NCI-H2171 (cell line): ENCODE results near the gene LAMA2.
"Not testable (repeated sequence)": the region's sequence is repeated elsewhere in the genome, so short reads cannot be mapped to it uniquely, and the experiment has no call there.

ENCODE experiments used
- DNase-seq: peaks from one replicate; lab custom pipeline; 2025; lab: John Stamatoyannopoulos, UW

LAMA2 gene

DNA sequence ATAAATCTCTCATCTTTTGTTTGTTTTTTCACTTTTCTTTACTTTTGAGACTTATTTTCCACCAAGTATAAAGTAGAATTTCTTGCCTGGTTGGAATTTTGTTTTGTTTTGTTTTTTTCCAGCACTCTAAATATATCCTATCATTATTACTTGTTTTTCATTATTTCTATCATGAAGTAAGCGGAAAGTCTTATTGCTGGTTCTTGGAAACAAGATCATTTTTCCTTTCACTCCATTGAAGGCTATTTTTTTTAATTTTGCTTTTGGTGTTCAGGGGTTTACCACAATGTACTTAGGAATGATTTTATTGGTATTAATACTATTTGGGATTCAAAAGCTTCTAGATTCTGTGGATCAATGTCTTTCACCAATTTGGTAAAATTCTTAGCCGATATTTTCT is 190.1 kb downstream of the LAMA2 start:
- DNase-seq, result no peak

DNA sequence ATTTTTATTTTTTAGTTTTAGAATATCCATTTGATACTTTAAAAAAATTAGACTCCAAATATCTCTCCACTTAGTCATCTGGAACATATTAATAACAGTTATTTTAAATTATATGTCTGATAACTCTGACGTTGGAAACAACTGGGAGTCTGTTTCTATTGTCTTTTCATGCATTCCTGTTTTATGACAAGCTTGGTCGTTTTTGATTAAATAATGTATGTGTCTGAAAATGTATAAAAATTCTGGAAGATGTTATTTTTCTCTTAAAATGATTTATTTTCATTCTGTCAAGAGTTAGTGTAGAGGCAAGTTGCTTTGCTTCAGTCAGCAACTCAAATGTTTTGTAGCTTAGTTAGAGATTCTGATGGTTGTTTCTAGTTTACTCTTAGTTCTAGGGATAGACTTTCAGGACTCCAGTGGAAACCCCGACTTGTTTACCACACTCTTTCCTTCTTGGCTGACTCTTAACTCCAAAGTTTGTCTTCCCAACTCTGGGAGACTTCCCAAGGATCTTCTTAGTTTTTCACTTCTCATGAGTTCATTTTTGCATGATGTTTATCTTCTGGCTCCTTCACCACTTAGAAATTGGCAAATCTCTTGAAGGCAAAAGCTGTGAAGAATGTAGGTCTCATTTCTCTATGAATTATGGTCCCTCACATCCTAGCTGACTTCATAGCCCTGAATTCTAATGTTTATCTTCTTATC is 190.9 kb downstream of the LAMA2 start:
- no peak for DNase-seq

DNA sequence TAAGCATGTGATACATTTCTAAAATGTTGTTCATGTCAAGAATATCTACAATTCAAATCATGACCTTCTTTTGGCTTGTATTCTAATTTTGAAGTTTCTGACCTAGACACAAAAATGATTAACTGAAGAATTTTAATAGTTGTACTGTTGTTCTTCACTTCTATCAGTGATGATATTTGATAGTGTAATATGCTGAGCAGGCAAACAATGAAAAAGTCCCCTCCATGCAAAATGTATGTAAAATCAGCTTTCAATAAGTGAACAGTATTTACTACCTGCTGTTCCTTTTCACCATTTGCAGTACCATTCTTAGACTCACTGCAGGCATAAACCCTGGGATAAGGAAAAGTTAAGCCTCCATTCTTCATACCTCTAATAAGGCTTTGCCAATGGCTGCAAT is 201.5 kb downstream of the LAMA2 start:
- no peak for DNase-seq

DNA sequence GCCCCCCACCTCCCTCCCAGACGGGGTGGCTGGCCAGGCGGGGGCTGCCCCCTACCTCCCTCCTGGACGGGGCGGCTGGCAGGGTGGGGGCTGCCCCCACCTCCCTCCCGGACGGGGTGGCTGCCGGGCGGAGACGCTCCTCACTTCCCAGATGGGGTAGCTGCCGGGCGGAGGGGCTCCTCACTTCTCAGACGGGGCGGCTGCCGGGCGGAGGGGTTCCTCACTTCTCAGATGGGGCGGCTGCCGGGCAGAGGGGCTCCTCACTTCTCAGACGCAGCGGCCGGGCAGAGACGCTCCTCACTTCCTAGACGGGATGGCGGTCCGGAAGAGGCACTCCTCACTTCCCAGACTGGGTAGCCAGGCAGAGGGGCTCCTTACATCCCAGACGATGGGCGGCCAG is 205.5 kb downstream of the LAMA2 start:
- DNase-seq, result not testable (repeated sequence)

- DNase-seq, result no peak
Observed at GRCh38 chr6:129089357-129089756, 206.4 kb downstream of the LAMA2 start.

- no peak for DNase-seq
Observed at GRCh38 chr6:129094147-129094546, 211.2 kb downstream of the LAMA2 start.

DNA sequence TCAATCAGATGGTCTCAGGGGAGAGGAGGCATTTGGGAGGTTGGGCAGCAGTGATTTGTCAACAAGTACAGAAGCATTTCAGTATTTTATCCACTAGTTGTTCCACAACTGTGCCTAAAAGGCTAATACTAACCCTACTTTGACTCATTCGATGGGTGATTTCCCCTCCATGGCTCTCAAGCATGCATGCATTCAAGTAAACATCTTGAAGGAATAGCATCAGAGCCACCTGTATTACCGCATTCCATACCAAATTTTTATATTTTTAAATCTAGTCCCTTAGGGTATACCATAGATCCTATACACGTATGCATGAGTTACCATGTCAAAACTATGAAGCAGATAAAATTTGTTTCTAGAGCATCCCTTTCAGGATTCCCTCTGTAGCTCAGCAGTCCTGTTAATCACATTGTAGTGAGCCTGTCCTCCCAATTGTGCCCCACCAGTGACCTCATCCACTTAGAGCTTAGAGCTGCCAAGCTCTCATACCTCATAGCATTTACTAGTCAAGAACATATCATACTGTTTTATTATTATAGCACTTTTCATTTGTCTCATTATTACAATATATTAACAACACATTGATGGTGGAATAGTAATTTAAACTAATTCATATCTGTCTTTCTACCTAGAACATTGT is 213.8 kb downstream of the LAMA2 start:
- no peak for DNase-seq

GRCh38 chr6:129098061-129098553 is 215.2 kb downstream of the LAMA2 start:
- DNase-seq, result no peak

GRCh38 chr6:129099696-129100095 is 216.8 kb downstream of the LAMA2 start:
- no peak for DNase-seq

DNA sequence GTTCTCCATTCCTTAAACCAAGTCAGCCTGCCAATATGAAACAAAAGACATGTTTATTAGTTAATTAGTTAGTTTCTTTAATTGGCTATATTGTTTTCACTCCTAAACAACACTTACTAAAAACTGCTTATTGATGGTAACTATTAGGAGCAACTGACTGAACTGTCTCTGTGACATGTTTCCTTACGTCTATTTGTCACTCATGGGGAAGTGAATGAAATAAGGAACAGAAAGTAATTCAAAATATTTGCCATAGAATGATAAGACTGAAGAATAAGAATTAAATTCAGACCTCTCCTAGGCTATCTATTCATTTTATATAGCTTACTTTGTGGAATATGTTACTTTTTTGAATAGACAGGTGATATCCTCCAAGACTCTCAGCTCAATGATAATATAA is 217.2 kb downstream of the LAMA2 start:
- no peak for DNase-seq

GRCh38 chr6:129102741-129103140 is 219.8 kb downstream of the LAMA2 start:
- DNase-seq, result no peak

DNA sequence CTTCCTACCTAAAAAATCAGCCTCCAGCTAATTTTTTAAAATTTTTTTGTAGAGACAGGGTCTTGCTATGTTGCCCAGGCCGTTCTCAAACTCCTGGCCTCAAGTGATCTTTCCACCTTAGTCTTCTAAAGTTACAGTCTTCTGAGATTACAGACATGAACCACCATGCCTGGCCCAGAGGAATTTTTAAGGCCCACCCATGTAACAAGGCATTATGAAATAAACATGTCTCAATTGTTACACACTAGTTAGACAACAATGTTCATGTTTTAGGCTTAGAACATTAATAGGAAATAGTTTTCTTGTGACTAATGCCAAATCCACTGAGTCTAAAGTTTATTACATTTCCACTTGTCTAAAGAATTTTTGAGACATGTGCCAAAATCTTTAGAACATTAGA is 221.2 kb downstream of the LAMA2 start:
- DNase-seq, result no peak

GRCh38 chr6:129104560-129104959 is 221.6 kb downstream of the LAMA2 start:
- DNase-seq, result no peak

DNA sequence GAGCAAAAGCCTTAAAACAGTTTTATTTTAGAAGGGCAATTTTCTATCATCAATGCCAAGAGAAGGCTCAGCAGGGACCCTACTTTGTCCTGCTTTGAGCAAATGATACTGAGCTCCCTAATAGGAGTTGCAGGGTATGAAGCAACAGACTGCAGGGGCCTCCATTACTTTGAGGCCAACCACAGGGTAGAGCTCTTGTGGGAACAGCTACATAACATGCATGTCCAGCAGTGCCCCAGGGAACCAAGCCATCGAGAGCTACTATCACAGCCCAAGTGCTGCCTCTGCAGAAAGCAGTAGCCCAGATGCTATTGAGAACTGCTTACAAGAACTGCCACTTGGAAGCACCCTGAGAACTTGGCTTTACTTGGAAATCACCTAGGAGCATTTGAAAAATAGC is 222.1 kb downstream of the LAMA2 start:
- no peak for DNase-seq

GRCh38 chr6:129105793-129106192 is 222.9 kb downstream of the LAMA2 start:
- no peak for DNase-seq

GRCh38 chr6:129108337-129108736 is 225.4 kb downstream of the LAMA2 start:
- DNase-seq, result no peak

DNA sequence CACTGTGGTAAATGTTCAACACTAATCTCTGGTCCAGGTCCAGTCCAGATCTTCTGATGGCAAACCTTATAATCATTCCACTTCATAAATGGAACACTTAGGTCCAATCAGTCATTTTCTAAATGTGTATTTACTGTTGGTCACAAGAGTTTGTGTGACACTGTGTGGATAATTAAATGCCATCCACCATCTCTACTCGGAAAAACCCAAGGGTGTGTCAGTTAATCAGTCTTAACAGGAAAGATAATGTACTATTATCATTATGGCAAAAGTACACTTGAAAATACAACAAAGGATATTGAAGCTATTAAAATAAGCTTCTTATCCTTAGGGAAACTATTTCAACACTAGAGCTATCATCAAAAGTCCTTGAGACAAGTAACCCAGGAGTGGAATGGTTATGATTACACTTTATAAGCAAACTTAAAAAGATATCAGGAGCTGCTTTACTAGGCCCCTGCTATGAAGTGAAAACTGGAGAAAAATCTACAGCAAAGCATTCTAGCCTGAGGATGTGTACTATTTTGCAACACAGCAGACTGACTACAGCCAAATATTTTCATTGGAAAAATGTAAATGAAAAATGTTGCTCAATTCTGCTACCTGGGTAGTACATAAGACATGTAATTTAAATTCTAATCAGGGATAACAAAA is 227.9 kb downstream of the LAMA2 start:
- no peak for DNase-seq

- DNase-seq, result no peak
Observed at GRCh38 chr6:129111346-129111745, 228.4 kb downstream of the LAMA2 start.

DNA sequence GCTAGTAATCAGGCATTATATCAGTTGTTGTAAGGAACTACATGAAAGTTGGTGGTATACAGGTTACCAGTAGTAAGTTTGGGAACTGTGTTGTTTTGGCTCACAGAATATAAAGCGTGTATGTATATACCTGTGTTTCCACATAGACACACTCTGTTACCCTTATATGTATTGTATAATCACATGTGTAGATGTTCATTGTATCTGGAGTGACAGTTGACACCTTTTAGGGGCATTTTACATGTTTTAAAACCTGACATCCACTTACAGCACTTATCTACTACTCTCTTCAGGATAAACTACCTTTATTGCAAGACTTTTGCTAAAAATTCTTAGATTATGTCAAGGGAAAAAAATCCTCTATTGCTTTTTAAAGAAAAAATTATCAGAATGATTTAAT is 228.9 kb downstream of the LAMA2 start:
- no peak for DNase-seq

DNA sequence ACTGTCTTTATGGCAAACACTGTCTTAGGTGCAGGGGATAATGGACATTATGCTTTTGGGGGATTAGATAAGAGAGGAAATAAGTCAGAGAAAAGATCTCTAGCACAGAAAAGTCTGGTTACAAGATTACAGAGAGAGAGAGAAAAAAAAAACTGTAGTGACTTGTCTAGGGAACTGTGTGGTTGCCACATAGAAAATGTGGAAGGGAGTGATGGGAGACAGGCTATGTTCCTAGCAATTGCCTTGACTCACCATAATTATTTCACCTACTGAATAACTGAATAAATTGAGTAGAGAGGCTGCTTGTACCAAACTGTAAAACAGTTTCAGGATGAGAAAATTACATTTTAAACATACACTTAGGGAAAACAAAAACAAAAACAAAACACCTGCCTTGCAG is 229.7 kb downstream of the LAMA2 start:
- DNase-seq, result no peak

DNA sequence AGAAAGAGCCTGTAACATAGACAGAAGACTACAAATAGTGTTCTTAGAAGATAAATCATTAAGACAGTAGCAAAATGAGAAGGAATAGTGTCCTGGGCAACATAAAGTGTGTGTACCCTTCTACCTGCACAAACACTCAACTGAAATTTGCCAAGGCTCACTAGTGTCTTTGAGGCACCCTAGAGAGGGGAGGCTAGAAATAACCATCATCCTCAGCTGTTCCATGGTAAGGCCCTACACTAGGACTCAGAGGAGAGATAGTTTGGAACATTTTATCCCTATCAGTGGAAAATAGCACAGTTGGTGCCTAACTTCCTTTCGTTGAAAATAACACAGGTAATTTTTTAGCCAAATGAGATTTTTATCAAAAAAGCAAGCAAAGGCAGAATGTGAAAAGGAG is 230.7 kb downstream of the LAMA2 start:
- DNase-seq, result no peak

GRCh38 chr6:129114636-129115391 is 231.9 kb downstream of the LAMA2 start:
- no peak for DNase-seq

DNA sequence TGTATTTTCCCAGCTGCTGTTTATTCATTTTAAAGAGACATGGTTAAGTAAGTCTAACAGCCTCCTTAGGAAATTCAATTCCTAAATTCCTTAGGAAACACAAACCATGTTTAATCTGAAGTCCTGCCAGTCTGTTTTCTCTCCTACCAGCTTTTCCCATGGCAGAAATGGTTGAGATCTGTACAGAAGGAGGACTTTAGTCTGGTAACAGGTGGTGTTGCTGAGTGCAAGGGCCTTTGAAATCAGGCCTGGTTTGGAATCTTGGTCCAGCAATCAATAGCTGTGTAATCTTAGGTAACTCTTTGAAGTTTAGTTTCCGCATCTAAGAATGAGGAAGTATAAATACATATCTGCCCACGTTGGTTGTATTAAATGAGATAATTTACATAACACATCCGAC is 232.5 kb downstream of the LAMA2 start:
- no peak for DNase-seq
